ENCODE measurements around the gene POU6F1.

DNA sequence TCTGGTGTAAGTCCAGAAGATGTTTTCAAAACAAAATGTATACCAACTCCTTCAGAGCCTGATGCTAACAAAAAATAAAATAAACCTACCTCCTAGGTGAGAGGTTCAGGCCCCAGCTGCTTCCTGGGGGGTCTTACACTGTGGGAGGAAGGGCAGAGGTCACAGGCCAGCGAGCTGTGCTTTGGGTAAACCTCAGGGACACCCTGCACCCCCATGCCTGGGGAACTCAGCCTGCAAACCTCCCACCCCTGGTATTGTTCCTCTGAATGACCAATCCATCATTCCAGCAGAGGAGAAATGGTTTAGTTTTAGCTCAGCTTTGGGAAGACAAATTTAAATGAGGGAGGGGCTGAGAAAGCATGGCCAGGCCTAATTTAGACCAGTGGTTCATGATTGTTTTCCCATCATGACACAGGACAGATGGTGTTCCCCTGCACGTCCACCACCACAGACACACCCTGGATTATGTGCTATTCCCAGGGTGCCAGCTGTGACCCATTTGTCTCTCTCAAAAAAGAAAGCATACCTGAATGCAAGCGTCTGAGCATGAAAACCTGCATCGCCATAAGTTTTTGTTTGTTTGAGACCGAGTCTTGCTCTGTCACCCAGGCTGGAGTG, 30.4 kb downstream of the POU6F1 start:
- no peak for TF ChIP-seq EZH2 (IDR thresholded peaks at IDR 0.05; ENCODE audit: insufficient read depth, poor library complexity, severe bottlenecking)
- no peak for TF ChIP-seq EZH2phosphoT487 (IDR thresholded peaks at IDR 0.05; ENCODE audit: insufficient read depth, low read depth)

Measured in GM23248 (cell line).